Erythroblast (primary cell): Measurements from ENCODE around the gene MT1E.
"Not testable (repeated sequence)": the region's sequence is repeated elsewhere in the genome, so short reads cannot be mapped to it uniquely, and the experiment has no call there.

ENCODE experiments used
- DNase-seq, 2 experiments: peaks; one replicate each; lab custom pipeline; 2025; lab: John Stamatoyannopoulos, UW
- GATA1 ChIP-seq: IDR thresholded peaks from 2 replicates; pipeline ENCODE4 v1.6.1; 2011; ENCODE audit warnings: low read depth, mild to moderate bottlenecking, control low read depth, low read length, moderate library complexity
- POLR2A ChIP-seq: IDR thresholded peaks from 2 replicates; pipeline ENCODE4 v1.6.1; 2011; ENCODE audit warnings: mild to moderate bottlenecking, low read length

The MT1E gene

GRCh38 chr16:56657555-56658326 is 32.2 kb downstream of the MT1E start, which contains the start of gene MT1F:
MT1F (plus strand) TSS chr16:56657959; CDS start chr16:56658059, 100 bp downstream.
- TF ChIP-seq GATA1, result no peak
- no peak for TF ChIP-seq POLR2A

GRCh38 chr16:56658327-56658875 is 32.8 kb downstream of the MT1E start:
- TF ChIP-seq POLR2A (no peak), GATA1 (no peak)
- DNase-seq, result no peak

More at GRCh38 chr16:56657555-56658326, 32.2 kb downstream of the MT1E start, which contains the start of gene MT1F:
- peak; percentile 9 to 33 for DNase-seq

DNA sequence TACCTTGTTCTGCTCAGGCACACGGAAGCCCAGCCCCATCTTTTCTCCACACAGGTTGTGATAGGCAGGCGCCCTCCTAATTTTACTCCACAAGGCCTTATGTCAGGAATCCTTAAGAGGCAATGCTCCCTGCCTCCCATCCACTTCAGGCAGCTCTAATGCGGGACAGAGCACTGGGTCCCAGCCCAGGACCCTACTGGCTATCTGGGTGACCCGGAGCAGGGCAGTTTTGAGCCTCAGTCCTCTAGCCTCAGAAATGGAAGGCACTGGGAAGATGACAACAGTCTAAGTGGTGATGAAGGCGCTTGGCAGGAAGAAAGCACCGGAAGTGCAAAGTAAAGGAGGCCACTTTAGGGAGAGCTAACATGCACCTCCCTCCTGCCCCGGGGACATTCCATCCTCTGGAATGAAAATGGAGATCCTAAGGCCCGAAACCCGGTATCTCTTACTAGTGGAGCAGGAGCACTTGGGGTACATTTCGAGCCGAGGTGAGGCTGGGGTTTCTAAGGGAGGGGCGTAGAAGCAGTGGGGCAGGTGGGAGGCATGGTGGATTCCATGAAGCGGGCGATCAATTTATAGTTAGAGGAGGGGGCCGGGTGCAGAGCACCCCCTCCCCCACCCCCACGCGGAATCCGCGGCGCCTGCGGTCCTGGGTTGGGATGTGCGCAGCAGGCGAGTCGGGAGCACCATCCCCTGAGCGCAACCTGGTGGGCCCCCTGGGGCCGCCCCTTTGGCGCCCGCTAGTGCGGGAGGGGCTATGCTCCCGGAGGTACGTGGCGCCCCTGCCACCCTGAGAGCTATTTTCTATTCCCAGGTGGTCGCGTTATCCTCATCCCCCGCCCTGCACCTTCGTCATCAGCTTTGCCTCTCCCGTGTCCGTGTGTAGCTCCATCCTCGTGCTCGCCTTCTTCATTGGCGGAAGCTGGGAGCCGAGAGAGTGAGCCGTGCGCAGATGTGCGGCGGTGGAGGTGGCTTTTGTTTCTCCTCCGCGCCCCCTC is 37.1 kb downstream of the MT1E start:
- TF ChIP-seq GATA1 (no peak), POLR2A (no peak)
- DNase-seq, result no peak

- DNase-seq, result no peak
- TF ChIP-seq GATA1 (no peak), POLR2A (no peak)
These were observed 38.9 kb downstream of the MT1E start for GRCh38 chr16:56664506-56664905.

GRCh38 chr16:56665286-56666261 is 40.0 kb downstream of the MT1E start:
- DNase-seq, result not testable (repeated sequence)

DNA sequence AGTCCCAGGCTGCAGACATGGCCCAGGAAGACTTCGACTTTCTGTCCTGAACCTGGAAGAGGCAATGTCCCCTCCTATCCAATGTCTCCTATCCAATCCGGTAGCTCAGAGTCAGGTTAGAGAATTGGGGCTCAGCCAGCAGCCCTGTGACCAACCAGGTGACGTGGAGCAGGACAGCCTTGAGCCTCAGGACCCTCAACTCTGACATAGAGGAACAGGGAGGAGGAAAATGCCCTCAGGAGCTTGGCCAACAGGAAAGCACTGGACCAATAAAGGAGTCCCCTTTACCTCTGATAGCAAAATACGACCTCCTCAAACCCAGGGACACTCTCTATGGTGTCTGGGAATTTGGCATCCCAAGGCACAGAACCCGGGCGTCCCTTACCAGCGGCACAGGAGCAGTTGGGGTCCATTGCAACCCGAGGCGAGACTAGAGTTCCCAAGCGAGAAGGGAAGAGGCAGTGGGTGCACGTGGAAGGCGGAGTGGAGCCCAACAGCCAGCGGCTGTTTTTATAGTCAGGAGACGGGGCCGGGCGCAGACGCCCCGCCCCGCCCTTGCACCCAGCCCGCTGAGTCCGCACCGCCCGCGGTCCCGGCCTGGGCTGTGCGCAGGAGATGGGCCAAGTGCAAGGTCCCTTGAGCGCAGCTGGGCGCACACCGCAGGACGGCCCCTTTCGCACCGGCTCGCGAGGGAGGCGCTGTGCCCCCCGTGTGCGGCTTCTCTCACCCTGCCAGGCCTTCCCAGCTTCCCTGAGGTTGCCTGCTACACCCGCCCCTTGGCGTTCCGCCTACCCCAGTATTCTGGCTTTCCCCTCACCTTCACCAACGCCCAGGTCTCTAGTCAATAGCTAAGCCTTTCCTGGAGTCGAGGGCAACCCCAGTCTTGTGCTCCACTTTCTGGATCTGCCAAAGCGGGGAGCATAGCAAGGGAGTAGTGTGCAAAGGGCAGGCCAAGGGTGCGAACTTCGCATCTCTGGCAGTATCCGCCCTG is 42.3 kb downstream of the MT1E start, which contains the start of gene MT1G:
MT1G (minus strand) TSS at position 485 of the 991 bp plus-strand sequence; CDS start at position 413, 72 bp downstream.
- TF ChIP-seq POLR2A, result no peak
- TF ChIP-seq GATA1, result no peak
- peak; percentile 40 to 63 for DNase-seq

GRCh38 chr16:56669005-56669839 is 43.6 kb downstream of the MT1E start, which contains the start of gene MT1H:
MT1H (plus strand) TSS chr16:56669814; CDS start chr16:56669885, 71 bp downstream.
- TF ChIP-seq GATA1, result no peak
- TF ChIP-seq POLR2A, result no peak

GRCh38 chr16:56669840-56670619 is 44.4 kb downstream of the MT1E start:
- TF ChIP-seq GATA1 (no peak), POLR2A (no peak)
- no peak for DNase-seq

More at GRCh38 chr16:56669005-56669839, 43.6 kb downstream of the MT1E start, which contains the start of gene MT1H:
- peak in 1 of 2 experiments; percentile 36 for DNase-seq

DNA sequence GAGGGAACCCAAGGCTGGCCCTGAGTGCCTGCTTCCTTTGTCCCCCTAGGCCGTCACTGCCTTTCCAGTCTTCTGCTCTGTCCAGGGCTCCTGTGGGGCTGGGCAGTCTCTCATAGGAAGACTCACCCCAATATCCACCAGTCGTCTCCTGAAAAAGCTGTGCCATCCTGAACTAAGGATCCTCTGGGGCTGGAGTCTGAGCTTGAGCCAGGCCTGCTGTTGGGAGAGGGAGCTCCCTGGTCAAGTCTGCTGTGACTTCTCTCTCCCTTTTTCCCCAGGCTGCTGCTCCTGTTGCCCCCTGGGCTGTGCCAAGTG is 45.0 kb downstream of the MT1E start:
- DNase-seq, result no peak
- TF ChIP-seq GATA1 (no peak), POLR2A (no peak)

DNA sequence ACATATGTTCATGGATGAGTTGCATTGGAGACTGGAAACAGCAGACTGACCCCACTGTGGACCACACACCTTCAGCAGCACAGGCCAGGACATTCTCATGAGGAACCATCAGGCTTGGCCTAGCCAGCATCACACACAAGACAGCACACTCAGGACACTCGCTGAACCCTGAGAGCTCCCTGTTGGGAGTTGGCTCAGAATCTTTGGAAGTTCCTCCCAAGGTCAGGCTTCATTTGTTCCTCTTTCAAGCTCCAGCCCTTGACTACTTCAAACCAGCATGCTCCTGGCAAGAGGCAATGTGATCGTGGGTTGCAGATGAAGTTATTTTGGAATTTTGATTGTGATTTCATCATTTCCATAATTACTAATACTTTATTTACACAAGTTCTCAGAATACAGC is 46.1 kb downstream of the MT1E start:
- not testable (repeated sequence) for DNase-seq

- not testable (repeated sequence) for DNase-seq
These were observed 46.6 kb downstream of the MT1E start for GRCh38 chr16:56672171-56672570.
